GF-D8 (cell line): ENCODE data around the gene SLC24A3.
"Not testable (repeated sequence)": the region's sequence is repeated elsewhere in the genome, so short reads cannot be mapped to it uniquely, and the experiment has no call there.

Experiments used
- DNase-seq: peaks from one replicate; lab custom pipeline; 2025; lab: John Stamatoyannopoulos, UW

The SLC24A3 gene

DNA sequence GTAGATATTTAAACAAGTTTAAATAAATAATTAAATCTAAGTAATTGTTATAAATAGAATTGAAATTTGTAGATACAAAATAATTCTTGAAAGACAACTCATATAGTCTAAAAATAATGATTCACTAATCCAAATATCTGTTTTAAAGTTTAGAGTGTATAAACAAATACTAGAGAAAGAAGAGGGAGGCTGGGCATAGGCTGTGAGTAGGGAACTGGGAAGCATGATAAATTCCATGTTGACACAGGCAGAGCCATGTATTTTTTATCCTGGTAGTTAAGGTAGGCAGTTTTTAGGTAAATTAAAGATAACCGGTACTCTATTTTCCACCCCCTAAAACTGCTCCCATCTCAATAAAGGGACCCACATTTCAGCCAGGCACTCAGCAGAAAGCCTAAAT is 534.0 kb downstream of the SLC24A3 start:
- no peak for DNase-seq

DNA sequence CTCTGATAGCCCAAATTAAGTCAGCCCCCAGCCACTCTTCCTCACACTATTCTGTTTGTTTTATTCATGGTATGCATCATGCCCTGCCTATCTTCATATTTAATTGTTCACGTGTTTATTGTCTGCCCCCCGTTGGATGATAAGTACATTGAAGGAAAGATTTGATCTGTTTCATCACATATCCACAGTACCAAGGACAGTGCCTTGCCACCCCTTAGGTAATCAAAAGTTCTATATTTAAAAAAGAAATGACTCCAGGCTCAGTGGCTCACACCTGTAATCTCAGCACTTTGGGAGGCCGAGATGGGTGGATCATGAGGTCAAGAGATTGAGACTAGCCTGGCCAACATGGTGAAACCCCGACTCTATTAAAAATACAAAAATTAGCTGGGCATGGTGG is 535.5 kb downstream of the SLC24A3 start:
- no peak for DNase-seq

DNA sequence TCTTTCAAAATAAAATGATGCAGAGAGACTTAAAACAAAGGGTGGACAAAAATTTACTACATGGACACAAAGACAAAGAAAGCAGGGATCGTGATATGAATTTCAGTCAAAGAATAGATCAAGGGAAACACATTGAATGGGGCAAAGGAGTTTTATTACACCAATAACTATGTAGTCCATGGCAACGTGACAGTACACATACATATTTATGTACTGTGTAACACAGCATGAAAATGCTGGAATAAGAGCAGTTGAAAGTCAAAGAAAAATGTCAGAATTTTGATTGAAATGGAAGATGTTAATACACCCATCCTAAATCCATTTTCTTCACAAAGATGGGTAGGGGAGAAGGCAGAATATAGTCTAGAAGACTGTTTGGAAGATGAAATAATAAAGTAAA is 536.2 kb downstream of the SLC24A3 start:
- DNase-seq = no peak

DNA sequence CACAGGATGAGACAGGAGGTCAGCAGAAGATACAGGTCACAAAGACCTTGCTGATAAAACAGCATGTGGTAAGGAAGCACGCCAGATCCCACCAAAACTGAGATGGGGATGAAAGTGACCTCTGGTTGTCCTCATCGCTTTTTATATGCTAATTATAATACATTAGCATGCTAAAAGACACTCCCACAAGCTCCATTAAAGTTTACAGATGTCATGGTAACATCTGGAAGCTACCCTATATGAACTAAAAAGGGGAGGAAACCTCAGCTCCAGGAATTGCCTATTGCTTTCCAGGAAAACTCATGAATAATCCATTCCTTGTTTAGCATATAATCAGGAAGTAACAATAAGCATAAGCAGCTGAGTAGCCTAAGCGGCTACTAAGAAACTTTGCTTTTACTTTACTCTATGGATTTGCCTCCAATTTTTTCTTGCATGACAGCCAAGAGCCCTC is 537.2 kb downstream of the SLC24A3 start:
- DNase-seq = no peak

DNA sequence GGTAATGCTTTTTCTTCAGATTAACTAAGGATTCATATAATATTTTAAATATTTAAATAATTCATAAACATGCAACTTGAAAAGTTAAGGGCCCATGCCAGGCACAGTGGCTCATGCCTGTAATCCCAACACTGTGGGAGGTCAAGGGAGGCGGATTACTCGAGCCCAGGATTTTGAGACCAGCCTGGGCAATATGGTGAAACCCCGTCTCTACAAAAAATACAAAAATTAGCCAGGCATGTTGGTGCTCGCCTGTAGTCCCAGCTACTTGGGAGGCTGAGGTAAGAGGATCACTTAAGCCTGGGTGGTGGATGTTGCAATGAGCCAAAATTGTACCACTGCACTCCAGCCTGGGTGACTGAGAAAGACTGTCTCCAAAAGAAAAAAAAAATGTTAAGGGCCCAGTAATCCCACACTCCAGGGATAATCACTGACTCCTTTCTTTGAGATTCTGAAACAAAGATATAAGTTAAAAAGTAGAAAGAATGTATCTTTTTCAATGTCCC is 537.7 kb downstream of the SLC24A3 start:
- no peak for DNase-seq

DNA sequence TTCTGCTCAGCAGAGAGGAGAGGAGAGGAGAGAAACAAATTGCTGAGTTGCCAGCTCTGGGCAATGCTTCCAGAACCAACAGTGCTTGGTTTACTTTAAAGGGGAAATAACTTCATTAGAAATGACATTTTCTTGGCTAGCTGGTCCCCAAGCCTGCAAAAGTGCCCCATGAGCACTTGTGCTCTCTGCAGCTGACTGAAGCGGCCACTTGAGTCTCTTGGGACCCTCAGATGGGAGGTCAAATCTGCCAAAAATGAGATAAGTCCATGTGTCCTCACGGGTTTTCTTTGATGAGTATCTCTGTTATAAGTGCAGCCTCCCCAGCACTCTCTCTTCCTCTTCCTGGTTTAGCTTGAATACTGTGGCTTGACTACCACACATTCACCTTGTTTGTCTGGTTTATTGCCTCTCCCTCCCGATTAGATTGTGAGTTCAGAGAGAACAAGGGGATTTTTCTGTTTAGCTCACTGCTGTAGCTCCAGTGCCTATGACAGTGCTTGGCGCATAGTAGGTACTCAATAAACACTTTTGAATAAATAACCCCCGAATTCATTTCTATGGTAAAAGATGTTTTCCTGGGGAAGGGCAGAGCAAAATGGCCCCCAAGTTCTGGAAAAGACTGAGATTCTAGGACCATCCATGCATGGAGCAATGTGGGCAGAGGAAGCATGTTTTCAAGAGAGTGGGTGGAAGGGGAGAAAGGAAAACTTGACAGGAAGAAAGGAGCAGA is 538.6 kb downstream of the SLC24A3 start:
- no peak for DNase-seq

DNA sequence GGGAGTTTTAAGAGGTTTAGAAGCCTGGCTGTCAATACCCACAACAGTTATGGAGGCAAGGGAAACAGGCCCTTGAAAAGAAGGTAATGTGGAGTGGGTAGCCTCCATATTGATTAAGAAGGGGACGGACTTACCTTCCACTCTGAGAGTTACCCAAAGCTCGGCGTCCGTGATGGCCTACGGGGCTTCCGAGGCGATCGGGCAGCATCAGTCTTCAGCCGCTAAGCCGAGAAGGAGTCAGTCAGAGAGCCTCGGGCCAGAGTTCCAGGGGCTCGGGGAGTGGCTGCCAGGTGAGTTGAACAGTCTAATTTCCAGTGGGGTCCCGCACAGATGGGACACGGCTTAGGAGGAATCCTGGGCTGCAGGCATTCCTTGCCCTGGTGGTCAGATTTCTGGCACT is 541.8 kb downstream of the SLC24A3 start:
- not testable (repeated sequence) for DNase-seq

DNA sequence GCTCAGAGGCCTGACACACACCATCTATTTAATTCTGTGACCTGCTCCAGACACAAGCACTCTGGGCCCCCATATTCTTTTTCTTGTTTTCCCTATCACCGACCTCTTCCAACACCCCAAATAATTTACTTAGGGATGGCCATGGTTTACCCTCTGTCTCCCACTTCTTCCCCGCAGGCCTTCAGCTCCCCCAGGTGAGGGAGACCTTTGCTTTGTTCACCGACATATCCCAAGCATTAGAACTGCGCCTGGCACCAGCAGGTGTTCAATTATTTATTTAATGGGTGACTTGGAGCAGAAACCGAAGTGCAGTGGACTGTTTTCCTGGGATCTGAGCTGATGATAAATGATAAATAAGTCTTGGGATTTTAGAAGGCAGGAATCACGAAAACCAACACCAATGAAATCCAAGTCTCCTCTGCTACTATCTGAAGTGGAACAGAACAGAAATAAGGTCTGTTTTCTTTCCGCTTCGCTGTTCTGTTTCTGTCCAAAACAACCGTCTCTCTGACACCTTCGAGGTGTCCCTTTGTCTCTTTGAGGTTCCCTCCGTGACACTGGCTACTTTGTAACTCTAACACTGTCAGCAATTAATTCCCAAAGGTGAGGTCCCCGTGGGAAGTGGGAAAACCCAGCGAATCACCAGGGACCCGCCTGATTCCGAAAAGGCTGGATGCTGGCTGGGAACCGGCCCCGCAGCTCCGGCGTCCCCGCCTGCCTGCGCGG is 544.5 kb downstream of the SLC24A3 start:
- DNase-seq = no peak

DNA sequence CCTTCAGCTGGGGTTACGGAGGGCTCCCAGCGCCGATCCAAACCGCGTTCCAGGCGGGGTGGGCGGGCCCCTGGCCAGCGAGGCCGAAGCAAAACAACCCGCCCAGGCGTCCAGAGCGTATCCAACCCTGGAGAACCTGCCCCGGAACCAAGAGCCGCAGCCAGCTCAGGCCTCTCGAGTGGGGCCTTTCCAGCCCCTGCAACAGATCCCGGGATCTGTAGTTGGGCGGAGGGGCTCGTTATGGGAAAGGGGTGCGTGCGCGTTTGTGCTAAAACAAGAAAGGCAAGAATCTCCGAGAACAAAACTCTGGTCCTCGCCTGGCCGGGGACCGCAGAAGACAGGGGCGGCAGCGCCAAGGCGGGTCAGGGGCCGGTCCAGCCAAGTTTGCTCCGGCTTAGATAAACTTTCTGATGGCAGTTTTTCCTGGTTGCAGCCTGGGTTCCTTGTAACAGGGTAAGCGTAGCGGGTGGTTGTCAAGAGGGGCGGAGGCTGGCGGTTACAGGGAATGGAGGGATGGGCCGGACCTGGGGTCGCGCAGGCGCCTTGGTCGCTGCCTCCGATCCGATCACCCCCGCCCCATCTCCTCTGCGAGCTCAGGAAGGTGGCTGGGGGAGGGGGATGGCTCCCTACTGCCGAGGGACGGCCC is 545.2 kb downstream of the SLC24A3 start:
- DNase-seq = no peak

DNA sequence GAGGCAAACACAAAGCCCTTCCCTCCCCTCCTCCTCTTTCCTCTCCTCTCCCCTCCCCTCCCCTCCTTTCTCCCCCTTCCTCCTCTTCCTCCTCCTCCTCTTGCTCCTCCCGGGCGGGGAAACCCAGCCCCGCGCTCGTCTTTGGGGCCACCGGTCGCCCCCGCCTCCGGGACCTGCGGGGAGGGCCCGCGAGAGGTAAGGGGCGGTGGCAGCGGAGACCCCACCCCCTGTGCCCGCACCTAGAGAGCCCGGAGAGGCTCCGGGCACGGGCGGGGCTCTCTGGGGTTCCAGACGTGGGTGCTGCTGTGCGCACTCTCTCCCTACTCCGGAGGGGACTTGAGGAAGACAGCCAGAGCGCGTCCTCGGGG is 545.7 kb downstream of the SLC24A3 start, which contains the start of gene RIN2:
Gene RIN2, plus strand, starts transcription at position 126 of the 368 bp plus-strand sequence. CDS start 131,344 bp downstream, outside the sequence.
- DNase-seq = no peak

DNA sequence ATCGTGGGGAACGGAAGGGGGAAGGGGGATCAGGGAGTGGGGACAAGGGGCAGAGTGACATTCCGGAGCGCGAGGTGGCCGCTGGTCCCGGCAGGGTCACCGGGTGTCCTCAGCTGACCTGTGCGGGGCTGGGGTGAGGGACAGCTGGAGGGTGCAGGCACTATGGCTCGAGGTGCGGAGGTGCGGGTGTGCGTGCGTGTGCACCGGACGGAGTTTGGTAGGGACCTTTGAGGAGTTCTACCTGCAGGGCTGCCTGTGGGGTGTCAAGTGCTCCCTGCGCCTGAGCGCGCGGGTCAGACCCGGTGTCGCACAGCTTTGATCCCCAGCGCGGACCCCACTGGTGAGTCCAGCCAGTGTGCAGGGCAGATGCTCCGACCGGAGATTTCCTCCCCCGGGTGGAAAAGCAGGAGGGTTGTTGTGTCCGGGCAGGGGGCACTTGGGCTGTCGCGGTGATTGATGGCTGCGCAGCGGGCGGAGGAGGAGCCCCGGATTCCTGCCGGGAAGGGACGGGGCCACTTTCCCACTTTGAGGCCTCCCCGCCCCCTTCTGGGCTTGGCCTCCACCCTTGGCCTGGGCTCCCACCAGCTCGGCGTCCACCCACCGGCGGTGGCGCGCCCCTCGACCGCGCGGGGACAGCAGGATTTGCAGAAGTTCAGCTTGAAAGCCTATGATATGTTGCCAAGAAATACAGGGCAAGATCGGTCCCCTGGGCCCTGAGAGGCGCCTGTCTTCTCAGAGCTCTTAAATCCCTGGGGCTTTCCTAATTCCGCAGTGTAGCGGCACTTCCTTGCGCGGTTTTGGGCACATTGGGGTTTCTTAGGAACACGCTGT is 546.3 kb downstream of the SLC24A3 start:
- no peak for DNase-seq

DNA sequence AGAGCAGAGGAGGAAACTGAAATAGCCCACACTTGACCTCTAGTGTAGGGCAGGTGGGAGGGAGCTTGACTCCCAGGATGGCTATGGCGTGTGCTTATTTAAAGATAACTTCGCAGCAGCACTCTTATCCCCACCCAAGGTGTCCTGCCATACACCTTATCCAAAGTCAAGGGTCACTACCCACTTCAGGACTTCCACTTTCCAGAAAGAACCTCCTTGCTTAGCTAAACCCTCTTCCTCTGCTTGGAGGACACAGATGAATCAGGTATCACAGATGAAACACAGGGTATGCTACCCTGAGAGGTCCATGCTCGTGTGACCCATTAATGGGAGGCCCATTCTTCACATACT is 547.9 kb downstream of the SLC24A3 start:
- DNase-seq = no peak

DNA sequence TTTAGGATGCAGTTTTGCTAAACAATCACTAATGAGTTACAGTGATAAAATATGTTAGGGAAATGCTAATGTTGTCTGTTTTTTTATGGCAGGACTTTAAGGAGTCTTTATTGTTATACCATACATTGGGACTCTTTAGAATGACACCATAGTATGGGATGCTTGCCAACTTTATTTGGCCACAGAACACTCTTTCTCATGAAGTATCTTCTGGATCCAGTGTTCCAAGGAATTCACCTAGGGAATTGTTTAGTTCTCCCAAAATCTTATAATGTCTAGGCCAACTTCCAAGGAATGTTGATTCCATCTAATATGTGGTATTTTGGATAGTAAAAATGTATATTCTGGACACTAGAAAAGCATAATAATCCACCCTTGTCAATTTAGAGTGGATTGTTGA is 548.9 kb downstream of the SLC24A3 start:
- no peak for DNase-seq

DNA sequence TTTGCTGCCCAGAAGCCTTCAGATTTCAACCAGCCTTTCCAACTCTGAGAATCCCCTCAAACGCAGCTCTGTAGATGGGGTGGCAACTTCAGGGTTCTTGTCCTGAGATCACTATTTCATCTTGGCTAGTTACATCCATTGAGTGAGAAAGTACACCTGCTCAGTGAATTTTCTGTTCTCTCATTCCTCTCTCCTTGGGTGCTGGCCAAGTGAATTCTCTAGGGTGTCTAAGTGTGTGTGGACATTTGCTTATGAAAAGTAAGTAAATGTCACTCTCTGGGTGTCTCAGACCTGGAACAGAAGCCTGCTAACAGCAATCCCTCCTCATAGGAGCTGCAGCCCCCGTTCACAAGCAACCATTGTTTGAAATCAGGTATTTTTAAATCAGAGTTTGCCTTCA is 549.4 kb downstream of the SLC24A3 start:
- DNase-seq = no peak

DNA sequence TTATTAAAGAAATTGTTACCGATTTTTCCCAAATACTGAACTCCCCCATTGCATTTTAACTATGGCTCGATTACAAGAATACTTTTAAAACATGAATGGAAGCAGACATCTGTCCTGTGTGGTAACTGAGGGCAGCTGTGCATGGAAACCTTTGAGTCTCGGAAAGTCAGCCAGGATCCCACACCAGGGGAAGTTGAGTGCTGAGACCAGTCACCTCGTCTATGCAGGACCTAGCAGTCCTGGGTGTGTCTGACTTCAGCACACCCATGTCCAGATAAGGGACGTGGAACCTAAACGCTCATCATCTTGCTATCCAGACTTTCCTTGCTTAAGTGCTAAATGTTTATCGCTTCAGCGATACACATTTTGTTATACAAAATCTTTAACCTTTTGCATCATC is 551.8 kb downstream of the SLC24A3 start:
- no peak for DNase-seq

DNA sequence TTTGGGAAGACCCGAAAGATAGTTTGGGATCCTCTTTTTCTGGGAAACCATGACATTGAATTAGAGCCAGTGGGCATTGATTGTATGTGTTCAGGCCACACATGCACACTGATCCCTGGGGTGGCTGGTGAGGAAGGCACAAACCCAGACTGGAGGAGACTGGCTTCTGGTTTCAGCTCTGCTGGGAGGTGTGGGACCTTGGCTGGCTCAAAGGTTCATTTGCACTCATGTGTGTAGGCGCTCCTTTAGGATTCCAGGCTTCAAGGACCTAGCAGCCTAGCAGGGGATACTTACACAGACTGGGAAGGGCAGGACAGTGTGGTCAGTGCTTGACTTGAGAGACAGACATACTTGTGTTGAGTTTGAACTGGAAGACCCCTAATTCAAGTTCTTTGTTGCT is 552.8 kb downstream of the SLC24A3 start:
- DNase-seq = no peak

DNA sequence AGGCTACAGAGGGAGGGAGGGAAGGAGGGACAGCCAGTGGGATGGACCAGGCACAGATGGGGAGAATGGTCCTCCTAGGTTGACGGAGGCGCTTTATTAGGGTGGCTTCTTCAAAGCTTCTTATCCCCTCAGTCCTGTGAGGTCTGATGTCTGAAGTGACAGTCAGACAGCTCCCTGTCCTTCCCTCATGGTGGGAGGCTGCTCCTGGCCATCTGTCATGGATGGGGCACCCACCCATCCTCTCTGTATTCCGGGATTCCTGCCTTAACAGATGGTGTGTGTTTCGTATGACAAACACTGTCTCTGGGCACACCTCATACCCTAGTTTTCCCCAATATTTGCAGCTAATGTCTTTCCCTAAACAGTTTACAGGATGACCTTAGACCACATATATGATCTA is 553.5 kb downstream of the SLC24A3 start:
- DNase-seq = no peak

DNA sequence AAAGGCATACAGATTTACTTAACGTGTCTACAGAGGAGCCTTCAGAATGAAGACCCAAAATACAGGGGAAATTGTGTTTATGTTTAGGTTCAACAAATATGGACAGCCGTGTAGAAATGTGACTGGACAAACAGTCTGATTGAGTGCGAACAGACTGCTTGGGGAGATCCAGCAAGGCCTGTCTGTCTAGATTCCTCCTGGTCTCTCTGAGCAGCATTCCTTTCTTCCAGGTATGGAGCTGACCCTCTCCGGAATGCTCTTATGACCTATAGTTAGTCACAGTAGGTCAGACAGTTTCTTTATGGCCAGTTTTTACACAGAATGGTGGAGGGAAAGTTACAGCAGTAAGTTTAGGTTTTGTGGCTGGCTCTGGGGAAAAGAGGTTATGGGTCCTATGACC is 554.6 kb downstream of the SLC24A3 start:
- DNase-seq = no peak

DNA sequence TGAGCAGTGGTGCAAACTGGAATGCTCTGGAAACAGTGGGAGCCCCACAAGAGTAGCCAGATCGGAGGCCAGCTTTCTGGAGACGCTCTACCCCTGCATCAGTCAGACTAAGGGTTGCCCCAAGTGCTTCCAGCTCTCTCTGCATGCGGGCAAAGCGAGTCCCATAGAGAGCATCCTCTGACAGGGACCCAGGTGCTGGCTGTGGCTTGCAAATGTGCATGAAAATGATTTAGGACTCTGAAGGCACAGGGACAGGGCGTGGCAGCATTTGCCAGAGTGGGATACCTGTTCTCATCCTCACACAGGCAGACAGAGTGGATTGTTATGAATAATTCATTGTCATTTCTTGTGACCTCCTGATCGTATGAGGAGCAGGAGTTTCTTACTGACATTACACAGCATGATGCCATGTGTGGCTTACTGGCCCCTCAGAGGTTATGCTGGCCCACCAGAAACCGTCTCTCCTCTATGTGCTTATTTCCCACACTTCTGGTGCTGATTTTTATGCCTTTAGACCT is 555.9 kb downstream of the SLC24A3 start:
- DNase-seq = no peak

DNA sequence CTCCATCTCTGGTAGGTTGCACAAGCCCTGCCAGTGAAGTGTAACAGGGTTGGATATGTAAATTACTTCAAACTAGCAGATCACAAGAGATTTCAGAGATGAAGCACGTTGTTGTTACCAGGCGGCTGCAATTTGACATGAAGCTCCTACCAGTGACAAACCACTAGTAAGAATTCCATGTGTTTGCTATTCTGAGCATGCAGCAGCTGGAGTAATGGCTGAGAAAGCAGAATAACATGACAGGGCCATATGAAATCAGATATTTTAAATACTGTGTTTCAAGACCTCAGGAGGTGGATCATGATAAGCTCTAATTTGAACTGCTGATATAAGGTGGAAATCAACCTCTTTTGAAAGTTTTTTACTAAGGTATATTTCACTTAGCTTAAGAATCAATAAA is 557.1 kb downstream of the SLC24A3 start:
- DNase-seq = no peak

DNA sequence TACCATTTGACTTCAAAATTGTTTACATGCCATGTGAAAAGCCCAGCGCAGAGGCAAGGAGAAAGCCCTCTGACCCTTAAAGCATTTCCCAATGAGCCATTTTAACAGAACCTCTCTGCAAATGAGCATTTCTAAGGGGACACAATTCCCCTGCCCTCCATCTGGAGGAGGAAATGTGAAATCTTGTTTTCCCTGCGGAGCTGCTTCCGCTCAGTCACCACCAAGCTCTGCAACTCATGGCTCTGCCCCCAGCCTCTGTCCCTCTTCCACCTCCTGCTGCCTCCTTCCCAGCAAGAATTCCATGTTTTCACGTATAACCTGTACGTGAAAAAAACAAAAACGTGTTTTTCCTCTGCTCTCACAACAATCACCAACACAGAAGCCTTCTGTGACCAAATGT is 557.9 kb downstream of the SLC24A3 start:
- no peak for DNase-seq

DNA sequence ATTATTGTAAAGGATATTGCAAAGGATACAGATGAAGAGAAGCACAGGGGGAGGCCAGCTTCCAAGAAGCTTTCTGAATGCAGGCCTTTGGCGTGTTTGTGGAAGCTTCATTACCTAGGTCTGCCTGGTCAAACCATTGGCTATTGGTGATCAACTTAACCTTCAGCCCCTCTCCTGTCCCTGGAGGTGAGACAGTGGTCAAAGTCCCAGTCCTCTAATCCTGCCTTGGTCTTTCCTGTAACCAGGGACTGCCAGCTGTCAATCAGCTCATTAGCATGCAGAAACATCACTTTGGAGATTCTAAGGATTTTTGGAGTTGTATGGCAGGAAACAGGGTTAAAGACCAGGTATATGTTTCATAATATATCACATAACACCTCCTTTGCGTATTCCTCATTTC is 558.6 kb downstream of the SLC24A3 start:
- DNase-seq = no peak
